GM20000 (cell line): ENCODE results near the gene VCAN.

ENCODE experiments used
- DNase-seq: peaks from one replicate; pipeline ENCODE4 v3.0.0; 2012; ENCODE audit warnings: low spot score
- TF ChIP-seq, protein P1 (sequence below): IDR thresholded peaks from 2 replicates; pipeline ENCODE4 v1.5.1; 2012; ENCODE audit warnings: mild to moderate bottlenecking, control low read depth; ENCODE audit errors: extremely low read depth, missing control alignments

The VCAN gene

DNA sequence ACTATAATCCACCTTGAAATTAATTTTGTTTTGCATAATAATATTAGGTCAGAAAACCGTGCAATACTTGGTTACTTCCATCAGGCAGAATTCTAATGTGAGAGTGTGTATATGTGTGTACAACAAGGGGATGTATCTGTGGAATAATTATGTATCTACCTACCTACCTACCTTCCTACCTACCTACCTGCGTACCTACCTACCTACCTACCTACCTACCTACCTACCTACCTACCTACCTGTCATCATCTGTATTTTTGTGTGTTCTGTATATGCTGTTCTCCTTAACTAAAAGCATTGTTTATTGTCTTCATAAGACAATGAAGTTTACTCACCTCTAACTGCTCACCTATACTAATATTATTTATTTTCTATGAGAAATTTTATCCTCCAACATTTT is 52.8 kb downstream of the VCAN start:
- TF ChIP-seq, protein P1, sequence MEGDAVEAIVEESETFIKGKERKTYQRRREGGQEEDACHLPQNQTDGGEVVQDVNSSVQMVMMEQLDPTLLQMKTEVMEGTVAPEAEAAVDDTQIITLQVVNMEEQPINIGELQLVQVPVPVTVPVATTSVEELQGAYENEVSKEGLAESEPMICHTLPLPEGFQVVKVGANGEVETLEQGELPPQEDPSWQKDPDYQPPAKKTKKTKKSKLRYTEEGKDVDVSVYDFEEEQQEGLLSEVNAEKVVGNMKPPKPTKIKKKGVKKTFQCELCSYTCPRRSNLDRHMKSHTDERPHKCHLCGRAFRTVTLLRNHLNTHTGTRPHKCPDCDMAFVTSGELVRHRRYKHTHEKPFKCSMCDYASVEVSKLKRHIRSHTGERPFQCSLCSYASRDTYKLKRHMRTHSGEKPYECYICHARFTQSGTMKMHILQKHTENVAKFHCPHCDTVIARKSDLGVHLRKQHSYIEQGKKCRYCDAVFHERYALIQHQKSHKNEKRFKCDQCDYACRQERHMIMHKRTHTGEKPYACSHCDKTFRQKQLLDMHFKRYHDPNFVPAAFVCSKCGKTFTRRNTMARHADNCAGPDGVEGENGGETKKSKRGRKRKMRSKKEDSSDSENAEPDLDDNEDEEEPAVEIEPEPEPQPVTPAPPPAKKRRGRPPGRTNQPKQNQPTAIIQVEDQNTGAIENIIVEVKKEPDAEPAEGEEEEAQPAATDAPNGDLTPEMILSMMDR = no peak
- DNase-seq = no peak

DNA sequence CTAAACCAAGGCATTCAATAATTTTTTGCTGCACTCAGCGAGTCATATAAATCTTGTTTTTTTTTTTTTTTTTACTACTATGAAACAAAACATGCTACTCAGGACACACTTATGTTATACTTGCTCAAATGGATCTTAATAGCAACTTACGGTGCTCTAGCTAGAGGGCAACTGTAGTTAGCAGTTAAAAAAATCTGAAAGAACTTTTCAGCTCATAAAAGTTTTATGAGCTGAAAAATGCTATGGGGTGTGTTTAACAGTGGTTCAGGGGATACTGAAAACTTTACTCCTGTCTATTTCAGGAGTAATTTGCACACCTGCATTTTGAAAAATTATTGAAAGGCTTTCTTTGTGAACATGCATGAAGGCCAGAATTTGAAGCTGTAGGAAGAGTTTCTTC is 53.4 kb downstream of the VCAN start:
- DNase-seq = no peak
- TF ChIP-seq, protein P1 = no peak

DNA sequence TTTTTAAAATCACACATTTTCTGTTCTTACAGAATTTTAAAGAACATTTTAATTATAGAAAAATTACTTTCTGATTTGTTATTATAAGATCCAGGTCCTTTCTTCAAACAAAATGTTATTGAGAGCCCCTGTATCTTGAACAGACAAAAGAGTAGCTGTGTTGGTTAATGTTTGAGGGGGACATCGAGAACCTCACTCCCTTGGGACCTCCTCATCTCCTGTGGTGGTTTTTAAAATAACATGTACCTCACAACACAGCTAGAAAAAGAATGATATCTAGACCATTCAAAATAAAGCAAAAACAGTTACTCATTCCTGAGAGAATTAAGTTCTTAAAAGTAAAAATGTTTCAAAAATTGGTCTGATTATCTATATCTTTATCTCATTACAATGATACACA is 54.7 kb downstream of the VCAN start:
- DNase-seq = no peak
- TF ChIP-seq, protein P1 = no peak

DNA sequence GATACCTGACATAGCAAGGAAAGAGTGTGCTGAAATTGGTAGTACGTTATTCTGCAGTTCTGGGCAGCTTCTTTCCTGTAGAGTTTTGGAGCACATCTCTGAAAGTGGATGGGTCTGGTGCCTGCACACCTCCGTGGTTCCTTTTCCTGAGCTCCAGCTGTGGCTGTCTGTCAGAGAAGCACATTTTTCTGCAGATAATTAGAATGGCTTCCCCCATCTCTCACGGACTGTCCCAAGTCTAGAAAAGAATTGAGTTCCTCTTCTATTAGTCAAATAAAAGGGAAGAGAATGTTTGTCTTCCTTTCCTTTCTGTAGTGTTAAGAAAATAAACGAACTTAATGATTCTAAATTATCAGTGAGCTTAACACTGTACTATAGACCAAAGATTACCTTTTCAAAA is 55.7 kb downstream of the VCAN start:
- DNase-seq = no peak
- TF ChIP-seq, protein P1 = no peak

DNA sequence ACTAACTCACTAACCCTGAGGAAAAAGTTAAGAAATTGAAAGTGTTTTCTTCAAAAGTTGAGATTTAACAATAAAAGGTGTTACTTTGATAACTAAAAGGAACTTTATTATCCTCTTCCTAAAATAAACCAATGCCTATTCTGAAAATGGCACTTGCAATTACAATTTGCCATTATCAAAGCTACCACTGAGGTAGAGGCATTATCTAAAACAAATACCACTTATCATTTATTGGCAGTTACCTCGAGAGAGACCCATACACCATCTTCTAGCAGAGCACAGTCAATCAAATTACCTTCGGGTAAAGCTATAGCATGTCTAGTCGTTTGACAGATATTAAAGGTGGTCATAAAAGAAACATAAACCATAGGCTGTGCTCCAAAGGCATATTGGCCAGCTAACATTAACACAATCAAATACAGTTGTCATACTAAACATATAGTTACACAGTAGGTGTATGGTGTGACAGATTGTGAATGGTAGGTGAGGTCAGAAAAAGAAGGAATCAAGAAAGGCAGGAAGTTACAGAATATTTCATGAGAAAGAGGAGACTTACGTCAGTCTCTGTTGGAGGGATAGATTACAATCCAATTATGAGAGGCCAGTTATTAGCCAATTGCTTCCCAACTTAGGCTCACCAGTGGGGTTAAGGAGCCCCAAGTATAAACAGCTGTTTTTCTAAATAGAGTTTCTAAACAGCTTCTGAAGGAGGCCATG is 56.3 kb downstream of the VCAN start:
- no peak for DNase-seq
- TF ChIP-seq, protein P1 = no peak

DNA sequence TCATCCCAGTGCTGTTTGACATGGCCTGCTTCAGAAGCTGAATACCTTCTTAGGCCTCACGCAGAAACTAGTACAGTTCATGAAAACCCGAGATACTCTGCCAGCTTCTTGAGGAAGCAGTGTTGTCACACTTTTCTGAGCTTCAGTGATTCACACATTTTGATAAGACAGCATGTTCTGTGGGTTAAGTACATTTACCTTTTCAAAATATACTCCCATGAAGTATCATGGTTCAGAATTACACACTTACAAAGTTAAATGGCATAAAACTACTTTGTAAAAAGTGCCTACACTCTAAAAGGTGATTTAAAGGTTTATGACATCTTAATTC is 56.9 kb downstream of the VCAN start:
- DNase-seq = no peak
- TF ChIP-seq, protein P1 = no peak

DNA sequence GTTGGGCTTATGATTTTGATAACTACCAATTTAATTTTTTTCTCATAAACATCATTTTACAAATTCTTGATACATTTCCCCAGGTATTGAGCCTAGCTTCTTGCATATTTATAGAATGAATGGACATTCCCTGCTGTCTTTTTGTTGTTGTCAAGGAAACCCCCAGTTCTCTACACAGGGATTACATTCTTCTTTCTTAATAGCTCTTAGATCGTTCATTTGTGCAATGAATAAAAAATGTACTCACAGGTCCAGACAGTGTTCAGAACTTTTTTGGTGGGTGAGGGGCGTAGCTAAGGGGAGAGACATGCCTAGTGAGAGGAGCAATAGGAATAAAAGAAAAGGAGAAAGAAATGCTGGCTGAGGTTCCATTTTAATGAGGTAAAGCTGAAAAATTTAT is 58.6 kb downstream of the VCAN start:
- TF ChIP-seq, protein P1 = no peak
- no peak for DNase-seq
